Activated T-cell treated with anti-CD3 and anti-CD28 coated beads for 1 hour (primary cell): Measurements from ENCODE around the gene GPC3.

Source experiments
- DNase-seq: peaks from one replicate; pipeline ENCODE4 v3.0.0-alpha.2; 2020; ENCODE audit warnings: low read depth

GPC3 gene

DNA sequence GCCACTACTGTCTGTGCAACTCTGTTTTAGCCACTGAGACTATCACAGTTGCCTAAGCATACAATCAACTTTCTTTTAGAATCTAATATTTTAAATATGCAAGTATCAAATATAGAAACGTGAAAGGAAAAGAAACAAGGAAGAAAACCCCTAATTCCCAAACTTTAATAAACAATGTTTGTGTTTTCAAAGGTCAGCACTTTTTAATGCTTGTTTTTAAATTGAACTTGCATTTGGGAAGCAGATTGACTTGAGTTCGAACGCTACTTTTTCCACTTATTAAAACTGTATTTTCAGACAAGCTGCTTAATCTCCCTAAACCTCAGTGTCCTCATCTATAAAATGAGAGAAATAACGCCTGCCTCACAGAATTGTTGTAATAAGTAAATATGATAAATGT, 384.3 kb downstream of the GPC3 start:
- no peak for DNase-seq

DNA sequence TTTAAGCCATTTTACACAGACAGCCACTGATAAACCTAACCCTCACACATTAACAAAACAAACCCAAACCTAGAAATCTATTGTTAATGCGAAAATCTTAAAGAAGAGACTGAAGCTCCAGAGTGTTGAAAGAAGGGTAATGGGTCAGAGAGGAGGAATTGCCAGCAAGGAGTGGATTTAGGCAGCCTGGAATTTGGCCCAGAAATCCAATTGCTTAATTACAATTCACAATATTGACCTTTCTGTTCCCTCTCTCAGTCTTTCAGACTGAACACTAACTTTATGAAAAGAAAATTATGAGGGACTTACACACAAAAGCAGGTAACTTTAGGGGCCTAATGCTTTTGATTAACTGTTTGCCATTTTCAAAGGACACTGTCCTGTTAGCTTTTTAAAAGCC, 384.9 kb downstream of the GPC3 start:
- no peak for DNase-seq

DNA sequence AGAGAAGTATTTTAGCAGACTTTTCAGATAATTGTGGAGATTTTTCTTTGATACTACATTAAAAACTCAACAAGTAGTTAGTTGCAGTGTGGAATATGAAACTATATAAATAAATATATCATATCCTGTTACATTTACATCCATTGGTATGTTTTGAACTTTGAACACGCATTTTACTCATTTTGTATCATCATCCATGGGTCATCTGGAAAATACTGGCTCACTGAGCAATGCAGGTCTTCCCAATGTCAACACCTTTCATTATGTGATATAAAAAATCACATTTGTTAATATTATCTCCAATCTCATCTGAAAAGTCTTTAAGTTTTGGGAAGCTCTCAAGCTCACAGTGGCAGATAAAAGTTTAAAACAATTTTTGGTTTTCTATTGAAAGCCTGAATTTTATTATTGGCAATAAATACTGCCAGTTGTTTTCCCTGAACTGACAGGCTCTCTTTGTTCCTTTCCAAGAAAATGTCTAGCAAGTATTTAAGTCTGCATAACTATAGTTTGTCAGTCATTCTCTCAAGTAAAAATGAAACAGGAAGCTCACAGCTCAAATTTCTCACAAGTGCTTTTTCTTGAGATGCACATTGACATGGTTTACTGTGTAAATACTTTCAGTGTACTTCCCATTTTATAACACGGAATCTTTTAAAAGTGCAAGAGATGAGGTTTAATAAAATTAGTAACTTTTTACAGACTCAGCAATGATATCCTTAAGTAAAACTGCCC, 386.6 kb downstream of the GPC3 start:
- no peak for DNase-seq

DNA sequence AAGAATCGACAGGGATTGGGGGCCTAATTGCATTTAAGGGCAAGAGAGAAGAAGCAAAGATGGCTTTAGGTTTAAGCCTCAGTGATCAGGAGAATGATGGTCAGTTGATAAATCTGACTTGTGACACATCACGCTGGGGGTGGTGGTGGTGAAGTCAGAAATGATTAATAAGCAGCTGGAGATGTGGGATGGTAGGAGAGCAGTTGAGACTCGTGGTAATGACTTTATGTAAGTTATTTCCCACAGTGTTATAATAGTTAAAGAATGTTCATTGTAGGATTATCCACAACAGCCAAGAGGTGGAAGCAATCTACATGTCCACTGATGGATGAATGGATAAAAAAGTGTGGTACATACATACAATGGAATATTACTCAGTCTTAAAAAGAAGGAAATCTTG, 391.2 kb downstream of the GPC3 start:
- DNase-seq: no peak

DNA sequence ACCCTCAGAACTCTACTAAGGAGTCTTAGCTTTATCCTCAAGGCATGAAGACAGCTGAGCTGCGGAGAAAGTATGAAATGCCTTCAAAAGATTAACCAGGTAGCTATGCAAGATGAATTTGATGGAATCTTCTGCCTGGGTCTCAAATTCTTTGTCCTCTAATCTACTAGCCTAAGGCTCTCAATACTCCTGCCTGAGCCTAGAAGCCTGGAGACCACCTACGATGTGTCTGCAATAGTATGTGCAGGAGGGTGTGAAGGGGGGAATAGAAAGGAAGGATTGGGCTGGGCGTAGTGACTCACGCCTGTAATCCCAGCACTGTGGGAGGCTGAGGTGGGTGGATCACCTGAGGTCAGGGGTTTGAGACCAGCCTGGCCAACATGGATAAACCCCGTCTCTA, 391.9 kb downstream of the GPC3 start:
- DNase-seq: no peak

DNA sequence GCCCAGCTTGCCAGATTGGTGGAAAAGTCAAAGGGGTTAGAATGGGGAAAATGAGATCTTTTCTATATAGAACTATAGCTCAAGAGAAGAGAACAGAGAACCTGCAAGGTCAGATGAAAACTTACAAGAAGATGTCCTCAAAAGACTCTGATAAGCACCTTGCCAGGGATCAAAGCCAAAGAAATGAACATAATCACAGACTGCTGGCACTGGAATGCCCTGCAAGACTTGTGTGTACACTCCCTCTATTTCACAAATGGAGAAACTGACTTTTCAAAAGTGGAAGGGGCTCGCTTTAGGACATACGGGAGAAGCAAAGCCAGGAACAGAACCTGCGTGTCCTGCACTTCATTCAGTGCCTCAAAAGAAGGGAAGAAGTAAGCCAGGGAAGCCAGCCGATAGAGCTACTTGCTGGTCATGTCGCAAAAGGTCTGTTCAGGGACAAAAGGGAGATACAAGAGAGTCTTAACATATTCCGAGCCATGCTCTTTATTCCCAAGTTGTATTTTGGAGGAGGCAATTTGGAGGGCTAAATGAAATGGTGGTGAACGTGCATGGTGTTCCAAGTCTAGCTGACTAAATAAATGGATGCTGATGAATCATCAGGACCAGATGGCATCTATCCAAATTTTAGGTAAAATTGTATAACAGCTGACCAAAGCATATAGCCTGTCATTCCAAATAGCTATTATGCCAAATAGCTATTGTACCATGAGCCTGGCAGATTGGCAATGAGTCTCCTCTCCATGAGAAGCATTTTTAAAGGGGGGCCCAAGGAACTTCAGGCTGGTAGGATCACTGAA, 394.5 kb downstream of the GPC3 start:
- DNase-seq: no peak

DNA sequence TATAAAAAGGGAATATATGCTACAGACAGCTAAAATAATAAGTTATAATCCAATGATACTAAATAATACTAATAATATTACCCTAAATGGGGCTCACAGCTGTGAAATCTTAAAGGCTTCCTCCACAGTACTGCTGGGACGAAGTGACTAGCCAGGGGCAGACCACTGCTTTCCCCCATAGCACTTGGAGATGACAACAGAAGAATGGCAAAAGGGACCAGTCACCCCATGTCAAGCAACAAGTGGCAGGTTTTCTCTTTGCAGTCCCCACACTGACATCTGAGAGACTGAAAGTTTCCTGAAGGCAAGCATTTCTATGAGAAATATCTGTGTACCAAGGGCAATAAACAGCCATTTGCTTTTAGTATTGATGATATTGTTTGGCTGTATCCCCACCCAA, 396.6 kb downstream of the GPC3 start:
- DNase-seq: no peak

DNA sequence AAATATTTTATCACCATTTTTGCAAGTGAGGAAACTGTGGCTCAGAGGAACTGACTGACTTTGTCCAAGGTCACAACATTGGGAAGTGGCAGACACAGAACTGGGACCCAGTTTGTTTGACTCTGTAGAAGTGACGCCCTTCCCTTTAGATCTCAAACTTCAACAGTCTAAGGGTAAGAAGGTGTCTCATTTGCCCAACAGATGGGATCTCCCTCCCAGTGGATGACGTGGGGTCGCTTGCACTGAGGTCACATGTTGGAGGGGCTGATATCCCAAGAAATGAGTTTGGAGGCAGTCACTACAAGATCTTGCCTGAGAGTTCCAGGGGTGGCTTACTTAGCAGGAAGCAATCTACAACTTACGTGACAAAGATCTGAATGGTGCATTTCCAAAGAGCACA, 397.6 kb downstream of the GPC3 start:
- DNase-seq: no peak

DNA sequence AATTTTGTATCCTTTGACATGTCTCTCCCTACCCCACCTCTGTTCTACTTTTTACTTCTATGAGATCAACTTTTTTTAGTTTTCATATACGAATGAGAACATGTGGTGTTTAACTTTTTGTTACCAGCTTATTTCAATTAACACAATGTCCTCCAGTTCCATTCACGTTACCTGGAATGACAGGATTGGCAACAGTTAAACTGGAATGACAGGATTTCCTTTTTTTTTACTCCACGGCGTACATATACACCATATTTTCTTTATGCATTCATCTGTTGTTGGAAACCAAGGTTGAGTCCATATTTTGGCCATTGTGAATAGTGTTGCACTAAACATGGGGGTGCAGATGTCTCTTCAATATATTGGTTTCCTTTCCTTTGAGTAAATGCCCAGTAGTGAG, 398.3 kb downstream of the GPC3 start:
- DNase-seq: no peak

DNA sequence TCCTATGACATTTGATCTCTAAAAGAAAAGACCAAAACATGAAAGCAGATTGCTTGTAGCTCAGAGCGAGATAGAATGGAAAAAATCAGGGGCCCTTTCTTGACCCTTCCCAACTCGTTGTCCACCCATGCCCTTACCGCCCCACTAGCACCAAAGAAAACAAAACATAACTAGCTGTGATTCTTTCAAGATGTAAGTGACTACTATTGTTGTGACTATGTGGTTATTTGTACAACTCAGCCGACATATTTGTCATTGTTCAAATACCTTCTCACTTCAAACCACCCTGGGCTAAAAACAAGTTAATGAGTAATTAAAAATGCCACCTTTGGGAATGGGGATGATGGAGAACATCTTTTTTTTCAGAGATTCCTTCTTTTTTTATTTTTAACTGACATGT, 399.0 kb downstream of the GPC3 start:
- no peak for DNase-seq

DNA sequence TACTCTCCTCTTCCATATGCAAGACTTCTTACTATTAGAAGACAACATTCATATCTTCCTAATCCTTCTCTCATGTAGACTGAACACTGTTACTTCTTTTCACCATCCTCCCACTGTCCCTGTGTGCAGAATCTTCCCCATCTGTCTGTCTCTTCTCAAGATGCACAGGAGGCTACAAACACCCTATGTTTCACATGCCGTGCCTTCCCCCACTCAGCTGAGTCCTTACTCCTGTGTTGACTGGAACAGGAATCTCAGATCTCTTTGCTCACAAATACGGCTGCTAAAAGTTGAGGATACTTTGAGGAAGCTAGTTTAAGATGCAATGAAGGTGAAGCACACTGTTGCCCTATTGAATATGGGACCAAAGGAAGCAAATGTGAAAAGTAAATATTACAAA, 401.6 kb downstream of the GPC3 start:
- DNase-seq: no peak

DNA sequence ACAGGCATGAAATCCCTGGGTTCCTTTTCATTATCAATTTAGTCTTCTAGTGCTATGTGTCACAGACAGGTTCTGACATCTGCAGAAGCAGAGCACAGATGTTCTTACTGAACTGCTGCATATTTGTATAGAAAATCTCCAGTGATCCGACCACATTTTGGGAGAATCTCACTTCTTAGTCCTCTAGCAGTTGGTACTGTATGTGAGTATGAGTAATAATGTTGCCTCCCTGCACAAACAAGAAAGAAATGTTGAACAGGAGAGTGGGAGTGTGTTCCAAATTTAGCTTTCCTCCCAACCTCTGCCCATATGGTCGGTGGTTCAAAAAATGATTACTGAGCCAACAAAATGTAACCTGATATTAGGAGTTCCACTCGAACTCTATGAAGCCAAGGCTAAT, 404.8 kb downstream of the GPC3 start:
- DNase-seq: no peak

DNA sequence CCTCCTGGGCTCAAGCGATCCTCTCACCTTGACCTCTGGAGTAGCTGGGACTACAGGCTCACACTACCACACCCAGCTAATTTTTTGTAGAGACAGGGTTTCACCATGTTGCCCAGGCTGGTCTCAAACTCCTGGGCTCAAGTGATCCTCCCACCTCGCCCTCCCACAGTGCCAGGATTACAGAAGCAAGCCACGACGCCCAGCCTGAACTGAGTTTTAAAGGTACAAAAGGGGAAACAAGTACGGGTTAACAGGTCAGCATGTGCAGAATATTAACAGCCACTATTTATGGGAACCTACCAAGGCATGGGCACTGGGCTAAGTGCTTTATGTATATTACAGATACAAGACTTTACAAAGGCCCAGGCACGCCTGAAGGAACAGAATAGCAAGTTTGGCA, 405.8 kb downstream of the GPC3 start:
- DNase-seq: no peak

DNA sequence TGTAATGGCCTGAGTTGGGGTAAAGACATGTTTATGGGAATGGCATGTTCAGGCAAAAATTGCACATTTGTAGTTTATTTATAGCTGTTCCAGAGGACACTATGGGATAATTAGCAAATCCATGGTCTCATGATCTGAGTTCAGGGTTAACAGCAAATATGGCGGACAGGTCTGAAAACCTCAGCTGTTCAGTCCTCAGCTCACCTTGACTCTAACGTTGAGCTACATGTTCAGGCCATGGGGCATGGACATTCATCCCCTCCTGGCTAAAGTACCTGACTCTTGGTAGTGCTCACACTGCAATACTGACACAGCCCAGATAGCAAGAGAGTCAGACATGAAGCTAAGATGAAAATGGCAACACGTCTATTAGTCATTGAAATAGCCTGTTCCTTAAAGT, 408.5 kb downstream of the GPC3 start:
- no peak for DNase-seq

DNA sequence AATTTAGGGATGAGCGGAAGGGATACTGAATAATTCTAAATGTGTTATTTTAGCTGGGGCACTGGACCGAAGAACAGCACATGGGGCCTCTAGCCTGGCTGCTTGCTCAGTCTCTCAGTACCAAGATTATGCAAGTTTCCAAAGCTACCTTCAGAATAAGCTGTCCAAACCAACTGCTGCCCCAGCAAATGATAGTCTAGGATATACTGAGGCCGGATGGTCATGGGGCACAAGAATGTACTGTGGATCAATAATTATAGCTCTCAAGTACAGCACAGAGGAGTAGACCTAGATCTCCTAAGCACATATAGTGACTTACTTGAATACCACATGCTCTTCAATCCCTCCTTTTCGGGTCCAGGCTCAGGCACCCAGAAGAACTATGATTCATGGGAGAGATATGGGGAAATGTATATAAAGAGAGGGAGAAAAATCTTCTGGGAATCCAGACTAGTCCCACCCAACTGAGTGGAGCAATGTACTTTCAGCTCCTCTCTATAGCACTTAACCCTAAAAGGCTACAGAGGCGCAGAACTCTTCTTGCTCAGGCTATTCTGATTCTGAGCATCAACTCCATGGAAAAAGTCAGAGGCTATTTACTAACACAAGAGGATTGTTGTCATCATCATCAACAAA, 409.8 kb downstream of the GPC3 start:
- no peak for DNase-seq

DNA sequence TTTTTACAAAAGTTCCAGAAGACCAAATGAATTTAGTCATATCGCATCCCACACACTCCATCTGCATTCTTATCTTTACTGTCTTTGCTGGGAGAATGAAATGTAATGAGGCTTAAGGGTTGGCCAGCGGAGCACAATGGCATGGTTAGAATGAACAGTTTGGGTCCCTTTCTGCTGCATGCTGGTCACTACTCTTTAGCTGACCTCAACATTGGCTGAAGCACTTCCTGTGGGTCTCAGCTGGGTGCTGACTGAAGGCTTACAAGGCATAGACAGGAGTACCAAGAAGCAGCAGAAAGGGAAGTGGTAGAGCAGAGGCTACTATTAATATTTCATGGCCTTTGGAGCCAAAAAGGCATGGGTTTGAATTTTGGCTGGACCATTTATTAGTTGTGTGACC, 410.7 kb downstream of the GPC3 start:
- no peak for DNase-seq

DNA sequence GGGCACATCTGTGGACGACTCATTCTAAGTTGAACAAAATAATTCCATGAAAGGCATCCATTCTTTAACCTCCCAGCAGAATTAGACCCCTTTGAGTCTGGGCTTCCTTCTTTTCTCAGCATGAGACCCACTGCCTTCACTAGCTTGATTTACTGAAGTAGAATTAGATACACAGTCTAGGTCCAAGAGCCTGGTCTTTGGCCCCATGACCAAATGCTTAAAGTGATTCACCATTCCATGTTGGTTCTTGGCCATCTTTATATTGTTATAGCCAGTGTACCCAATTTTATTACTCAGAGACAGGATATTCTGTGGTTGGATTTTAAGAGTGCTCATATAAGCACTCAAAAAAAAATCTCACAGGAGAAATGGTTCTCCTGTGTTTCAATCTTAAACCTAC, 414.8 kb downstream of the GPC3 start:
- DNase-seq: no peak

DNA sequence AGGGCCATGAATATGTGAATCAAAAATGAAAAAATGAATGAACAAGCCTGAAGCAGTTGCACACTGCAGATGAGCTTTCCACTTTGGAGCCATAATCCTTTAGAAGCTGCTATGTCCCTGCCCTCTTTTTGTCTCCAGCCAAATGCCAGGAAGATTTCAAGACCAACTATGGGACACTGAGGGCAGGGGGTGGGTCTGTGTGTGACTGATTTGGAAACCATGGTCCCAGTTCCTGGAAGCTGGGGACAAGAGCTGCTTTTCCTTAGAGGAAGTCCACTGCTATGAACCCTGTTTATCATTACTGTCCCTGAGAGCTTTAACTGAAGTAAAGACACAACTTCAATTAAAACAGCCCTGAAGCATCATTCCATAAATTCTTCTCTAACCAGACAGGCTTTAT, 416.2 kb downstream of the GPC3 start:
- no peak for DNase-seq

DNA sequence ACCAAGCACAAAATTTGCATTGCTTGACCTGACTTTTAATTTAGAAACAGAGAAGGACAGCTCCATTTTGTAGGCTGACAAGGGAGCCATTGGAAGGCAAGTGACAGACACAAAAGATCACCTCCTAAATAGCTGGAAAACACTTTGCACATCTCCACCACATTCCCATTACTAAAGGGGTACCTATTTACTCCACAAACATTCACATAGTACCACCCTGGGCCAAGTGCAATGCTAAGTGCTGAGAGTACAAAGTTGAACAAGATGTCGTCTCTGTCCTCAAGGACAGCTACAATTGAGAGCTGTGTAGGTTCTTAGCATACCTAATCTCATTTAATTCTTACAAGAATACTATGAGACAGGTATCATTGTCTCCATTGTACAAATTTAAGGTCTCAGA, 417.3 kb downstream of the GPC3 start:
- DNase-seq: no peak

DNA sequence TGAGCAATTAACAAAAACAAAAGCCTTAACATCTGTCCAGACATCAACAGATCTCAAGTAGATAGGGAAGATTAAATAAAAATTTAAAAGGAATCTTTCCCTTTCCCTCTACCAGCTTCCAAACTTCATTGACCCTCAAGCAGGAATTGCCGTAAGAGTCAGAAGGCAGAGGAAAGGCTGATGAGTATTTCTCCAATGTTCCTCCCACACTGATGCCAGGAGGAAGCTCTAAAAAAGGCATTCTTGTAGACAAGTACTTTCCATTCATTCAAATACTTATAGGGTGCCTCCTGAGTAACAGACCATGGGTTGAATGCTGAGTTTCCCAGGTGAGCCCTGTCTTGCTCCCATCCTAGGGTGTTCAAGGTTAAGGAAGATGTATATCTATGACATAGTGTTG, 418.5 kb downstream of the GPC3 start:
- DNase-seq: no peak

DNA sequence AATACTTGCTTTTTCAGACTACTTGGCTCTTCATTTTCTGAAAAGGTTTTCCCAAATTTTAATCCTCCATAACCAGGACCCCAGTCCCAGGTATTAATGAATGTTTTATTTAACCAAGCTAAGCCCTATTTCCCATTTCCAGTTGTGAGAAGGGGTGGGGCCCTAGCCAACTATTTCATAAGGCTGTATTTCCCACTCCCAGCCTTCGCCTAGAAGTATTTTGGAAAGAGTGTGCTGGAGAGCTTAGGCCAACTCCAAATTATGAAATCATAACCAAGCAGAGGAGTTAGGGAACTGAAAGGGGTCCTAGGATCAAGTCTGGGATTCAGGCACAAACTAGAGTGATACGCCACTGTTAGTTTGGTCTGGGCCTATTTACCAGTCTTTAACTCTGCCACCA, 421.7 kb downstream of the GPC3 start:
- no peak for DNase-seq

DNA sequence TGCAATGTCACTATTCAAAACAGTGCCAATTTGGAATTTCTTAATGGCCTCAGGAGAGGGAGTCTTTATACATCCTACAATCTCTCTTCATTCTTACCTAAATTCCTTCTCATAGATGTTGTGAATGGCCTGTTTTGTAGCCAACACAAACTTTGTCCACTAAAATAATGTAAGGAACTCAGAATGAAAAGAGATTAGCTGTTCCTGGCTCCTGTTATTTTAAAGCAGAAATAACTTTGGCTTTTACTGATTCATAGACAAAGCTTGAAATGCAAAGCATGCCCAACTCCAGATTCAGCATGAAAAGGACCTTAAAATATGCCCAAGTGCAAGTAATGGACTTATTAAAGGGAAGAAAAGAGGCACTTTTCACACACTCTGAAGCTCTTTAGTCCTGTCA, 424.1 kb downstream of the GPC3 start:
- DNase-seq: no peak

DNA sequence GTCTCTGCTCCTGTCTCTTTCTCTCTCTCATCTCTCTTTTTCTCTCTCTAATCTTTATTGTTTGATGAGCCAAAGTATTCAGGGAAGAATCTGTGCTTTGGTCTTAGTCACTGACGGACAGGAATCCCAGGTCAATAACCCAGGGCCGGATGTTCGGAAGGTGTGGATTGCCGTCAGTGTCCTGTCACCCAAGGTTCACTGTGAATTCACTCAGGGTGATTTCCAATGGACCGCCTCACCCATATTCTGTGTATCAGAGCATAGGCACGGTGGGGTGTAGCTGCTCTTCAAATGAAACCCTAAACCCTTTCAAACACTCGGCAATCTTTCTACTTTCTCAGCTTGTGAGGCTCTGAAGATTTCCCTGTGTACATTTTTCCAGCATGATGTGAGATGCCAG, 425.5 kb downstream of the GPC3 start:
- no peak for DNase-seq
